Fibroblast of the aortic adventitia (primary cell): Measurements from ENCODE around the gene SPTBN4. TPM values are rescaled to one million over a fixed set of nuclear protein-coding genes. Genes with fewer than 3 reads are reported as not detected.

Experiments
- DNase-seq: peaks from one replicate; pipeline ENCODE4 v3.0.0-alpha.2; 2010; ENCODE audit warnings: low read depth
- H3K4me3 ChIP-seq: 2 replicates; pipeline ENCODE4 v1.5.1; 2011; ENCODE audit warnings: low read depth, mild to moderate bottlenecking, control low read depth, low read length, moderate library complexity
- CTCF ChIP-seq: IDR thresholded peaks from 2 replicates; pipeline ENCODE4 v1.5.1; 2011; ENCODE audit warnings: mild to moderate bottlenecking, low read length, control low read depth, inconsistent platforms; ENCODE audit not compliant: insufficient read depth
- total RNA-seq: library from RNA; depleted of rRNA; stranded (reverse); fragments of >200 nt; gene quantifications from 2 replicates; pipeline ENCODE4 v1.2.3, GENCODE V29; 2012; ENCODE audit warnings: low replicate concordance

The SPTBN4 gene
- total RNA-seq, 1 donor, result 3.5 TPM

- no peak for DNase-seq
- no peak overlapping the region for H3K4me3 ChIP-seq
- TF ChIP-seq CTCF, result no peak
Measured at GRCh38 chr19:40611900-40612698, 145.3 kb downstream of the SPTBN4 start.

GRCh38 chr19:40612831-40613689 lies 146.3 kb downstream of the SPTBN4 start:
- no peak for DNase-seq
- peak overlapping the region; percentile 83 for H3K4me3 ChIP-seq
- no peak for TF ChIP-seq CTCF

- TF ChIP-seq CTCF, result no peak
- DNase-seq, result peak; percentile 68
- peak overlapping the region; percentile 83 for H3K4me3 ChIP-seq
Measured at GRCh38 chr19:40613690-40614621, 147.2 kb downstream of the SPTBN4 start.

- peak overlapping the region; percentile 83 for H3K4me3 ChIP-seq
- peak; percentile 95 for DNase-seq
- no peak for TF ChIP-seq CTCF
Measured at GRCh38 chr19:40614622-40615411, 148.0 kb downstream of the SPTBN4 start.

- H3K4me3 ChIP-seq, result no peak overlapping the region
- no peak for DNase-seq
- no peak for TF ChIP-seq CTCF
Measured at GRCh38 chr19:40616178-40616577, 149.4 kb downstream of the SPTBN4 start.
